22Rv1 (cell line): Measurements from ENCODE around the gene SPA17.

Experiments
- H3K27ac ChIP-seq: fragments of 450-650 bp; 2 replicates; pipeline ENCODE4 v1.5.1; 2017
- CTCF ChIP-seq: fragments of 450-650 bp; IDR thresholded peaks from 2 replicates; pipeline ENCODE4 v1.5.1; 2017; ENCODE audit warnings: mild to moderate bottlenecking
- ZFX ChIP-seq: fragments of 450-650 bp; IDR thresholded peaks from 2 replicates; pipeline ENCODE4 v1.6.1; 2017; ENCODE audit warnings: antibody characterized with exemption, borderline replicate concordance

Gene SPA17

GRCh38 chr11:124742555-124742954, 68.9 kb downstream of the SPA17 start:
- TF ChIP-seq ZFX (no peak), CTCF (no peak)
- no peak overlapping the region for H3K27ac ChIP-seq

- TF ChIP-seq ZFX (no peak), CTCF (no peak)
- no peak overlapping the region for H3K27ac ChIP-seq
Observed at GRCh38 chr11:124743050-124743449, 69.3 kb downstream of the SPA17 start.

GRCh38 chr11:124745270-124745834, 71.6 kb downstream of the SPA17 start:
- no peak for TF ChIP-seq ZFX
- TF ChIP-seq CTCF, result no peak
- no peak overlapping the region for H3K27ac ChIP-seq

- TF ChIP-seq ZFX, result no peak
- peak; percentile 35 for TF ChIP-seq CTCF
- peak overlapping the region; percentile 73 for H3K27ac ChIP-seq
Observed at GRCh38 chr11:124745835-124746620, 72.3 kb downstream of the SPA17 start.

- peak overlapping the region; percentile 73 for H3K27ac ChIP-seq
- TF ChIP-seq ZFX, result no peak
- peak; percentile 85 for TF ChIP-seq CTCF
Observed at GRCh38 chr11:124746621-124747243, 73.0 kb downstream of the SPA17 start.
